Measurements from ENCODE around the gene FHIT.

The FHIT gene

DNA sequence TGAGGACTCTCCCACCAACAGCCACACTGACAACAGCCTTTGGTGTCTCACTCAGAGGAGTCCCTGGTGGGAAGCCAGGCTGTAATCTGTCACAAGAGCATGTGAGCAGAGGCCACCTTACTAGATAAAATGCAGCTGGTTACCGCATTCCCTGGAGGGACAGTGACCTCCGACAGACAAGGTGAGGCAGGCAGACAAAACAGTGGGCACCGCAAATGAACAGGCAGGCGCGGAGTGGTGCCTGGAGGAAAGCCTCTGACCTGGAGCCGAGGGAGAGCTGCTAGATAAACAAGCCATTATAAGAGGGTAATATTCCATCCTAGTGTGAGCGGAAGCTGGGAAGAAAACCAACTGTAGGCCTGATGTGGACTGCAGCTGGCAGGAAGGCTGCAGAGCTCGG lies 736.4 kb downstream of the FHIT start:
- TF ChIP-seq, protein P1, sequence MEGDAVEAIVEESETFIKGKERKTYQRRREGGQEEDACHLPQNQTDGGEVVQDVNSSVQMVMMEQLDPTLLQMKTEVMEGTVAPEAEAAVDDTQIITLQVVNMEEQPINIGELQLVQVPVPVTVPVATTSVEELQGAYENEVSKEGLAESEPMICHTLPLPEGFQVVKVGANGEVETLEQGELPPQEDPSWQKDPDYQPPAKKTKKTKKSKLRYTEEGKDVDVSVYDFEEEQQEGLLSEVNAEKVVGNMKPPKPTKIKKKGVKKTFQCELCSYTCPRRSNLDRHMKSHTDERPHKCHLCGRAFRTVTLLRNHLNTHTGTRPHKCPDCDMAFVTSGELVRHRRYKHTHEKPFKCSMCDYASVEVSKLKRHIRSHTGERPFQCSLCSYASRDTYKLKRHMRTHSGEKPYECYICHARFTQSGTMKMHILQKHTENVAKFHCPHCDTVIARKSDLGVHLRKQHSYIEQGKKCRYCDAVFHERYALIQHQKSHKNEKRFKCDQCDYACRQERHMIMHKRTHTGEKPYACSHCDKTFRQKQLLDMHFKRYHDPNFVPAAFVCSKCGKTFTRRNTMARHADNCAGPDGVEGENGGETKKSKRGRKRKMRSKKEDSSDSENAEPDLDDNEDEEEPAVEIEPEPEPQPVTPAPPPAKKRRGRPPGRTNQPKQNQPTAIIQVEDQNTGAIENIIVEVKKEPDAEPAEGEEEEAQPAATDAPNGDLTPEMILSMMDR (conservative IDR thresholded peaks at IDR 0.05; ENCODE audit: low read depth, low read length), result no peak
- no peak for DNase-seq (ENCODE audit: low read depth)

DNA sequence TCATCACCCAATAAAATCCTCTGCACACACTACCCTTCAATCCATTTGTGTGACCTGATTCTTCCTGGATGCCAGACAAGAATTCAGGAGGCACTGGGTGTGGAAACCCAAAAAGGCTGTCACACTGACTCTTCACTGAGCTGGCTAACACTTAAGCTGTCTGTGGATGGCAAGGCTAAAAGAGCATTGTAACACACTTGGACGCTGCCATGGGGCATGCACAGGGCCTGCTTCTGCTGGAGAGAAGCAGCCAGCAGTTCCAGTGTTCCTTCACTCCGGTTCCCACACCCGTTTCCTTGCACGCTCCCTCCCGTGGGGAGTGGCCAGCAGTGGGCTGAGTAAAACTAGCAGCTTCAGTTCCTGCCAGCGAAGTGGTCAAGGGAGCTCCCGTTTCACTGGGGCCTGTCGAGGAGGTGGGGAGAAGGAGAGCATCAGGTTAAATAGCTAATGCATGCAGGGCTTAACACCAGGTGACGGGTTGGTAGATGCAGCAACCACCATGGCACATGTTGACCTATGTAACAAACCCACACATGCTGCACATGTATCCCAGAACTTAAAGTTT lies 737.1 kb downstream of the FHIT start:
- TF ChIP-seq, protein P1 (conservative IDR thresholded peaks at IDR 0.05; ENCODE audit: low read depth, low read length), result no peak
- no peak for DNase-seq (ENCODE audit: low read depth)
- no peak overlapping the region for H3K4me3 ChIP-seq (ENCODE audit: low read length)

More for the DNA sequence above, 736.4 kb downstream of the FHIT start:
- H3K4me3 ChIP-seq (ENCODE audit: low read length), result no peak overlapping the region

DNA sequence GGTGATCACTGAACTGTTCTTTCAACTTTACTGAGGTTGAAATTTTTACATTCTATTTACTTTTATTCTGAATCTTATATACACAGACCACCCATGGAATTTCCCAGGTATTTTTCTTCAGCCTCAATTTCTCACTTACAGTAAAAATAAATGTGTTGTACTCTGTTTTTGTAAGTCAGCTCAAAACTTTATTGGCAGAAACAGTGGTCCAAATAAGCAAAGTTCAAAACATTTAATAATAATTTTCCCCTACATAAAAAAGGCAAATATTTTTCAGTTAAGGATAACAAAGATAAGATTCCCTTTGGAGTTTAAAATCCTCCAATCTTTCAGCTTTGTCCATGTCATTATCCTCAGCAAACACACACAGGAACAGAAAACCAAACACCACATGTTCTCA lies 738.0 kb downstream of the FHIT start:
- TF ChIP-seq, protein P1 (conservative IDR thresholded peaks at IDR 0.05; ENCODE audit: low read depth, low read length), result no peak
- DNase-seq (ENCODE audit: low read depth), result no peak
- no peak overlapping the region for H3K4me3 ChIP-seq (ENCODE audit: low read length)

DNA sequence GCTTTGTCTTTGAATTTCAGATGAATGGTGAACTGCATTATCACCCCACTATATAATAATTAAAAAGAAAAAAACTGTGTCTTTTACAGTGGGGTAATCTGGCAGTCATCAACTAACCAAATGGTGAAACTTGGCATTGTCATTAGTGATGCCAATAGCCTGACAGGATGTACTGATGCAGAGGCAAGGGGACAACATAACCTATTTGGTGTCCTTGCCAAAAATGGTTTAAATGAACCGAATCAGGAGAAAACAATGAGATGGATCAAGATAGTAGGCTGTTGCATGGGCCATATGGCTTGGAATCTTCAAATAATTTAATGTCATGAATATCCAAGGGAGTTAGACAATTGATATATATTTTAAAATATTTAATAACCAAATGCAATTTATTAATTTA lies 738.7 kb downstream of the FHIT start:
- no peak for DNase-seq (ENCODE audit: low read depth)
- H3K4me3 ChIP-seq (ENCODE audit: low read length), result no peak overlapping the region
- TF ChIP-seq, protein P1 (conservative IDR thresholded peaks at IDR 0.05; ENCODE audit: low read depth, low read length), result no peak

DNA sequence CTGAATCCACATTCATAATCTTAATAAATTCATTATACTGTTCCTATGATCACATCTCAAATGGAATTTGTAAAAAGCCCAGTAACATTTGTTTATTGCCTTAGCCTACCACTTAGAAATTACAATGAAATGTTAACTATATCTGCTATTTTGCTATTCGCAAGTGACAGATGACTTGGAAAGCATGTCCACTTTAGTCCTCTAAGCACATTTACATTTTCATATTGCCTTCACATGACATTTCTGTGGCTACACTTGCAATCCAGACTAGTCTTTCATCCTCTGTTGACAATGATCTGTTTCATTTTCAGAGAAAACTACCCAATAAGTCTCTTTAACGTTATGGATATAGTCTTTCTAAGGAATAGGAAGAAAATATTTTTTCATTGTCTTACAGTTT lies 741.8 kb downstream of the FHIT start:
- no peak overlapping the region for H3K4me3 ChIP-seq (ENCODE audit: low read length)
- DNase-seq (ENCODE audit: low read depth), result no peak
- TF ChIP-seq, protein P1 (conservative IDR thresholded peaks at IDR 0.05; ENCODE audit: low read depth, low read length), result no peak

DNA sequence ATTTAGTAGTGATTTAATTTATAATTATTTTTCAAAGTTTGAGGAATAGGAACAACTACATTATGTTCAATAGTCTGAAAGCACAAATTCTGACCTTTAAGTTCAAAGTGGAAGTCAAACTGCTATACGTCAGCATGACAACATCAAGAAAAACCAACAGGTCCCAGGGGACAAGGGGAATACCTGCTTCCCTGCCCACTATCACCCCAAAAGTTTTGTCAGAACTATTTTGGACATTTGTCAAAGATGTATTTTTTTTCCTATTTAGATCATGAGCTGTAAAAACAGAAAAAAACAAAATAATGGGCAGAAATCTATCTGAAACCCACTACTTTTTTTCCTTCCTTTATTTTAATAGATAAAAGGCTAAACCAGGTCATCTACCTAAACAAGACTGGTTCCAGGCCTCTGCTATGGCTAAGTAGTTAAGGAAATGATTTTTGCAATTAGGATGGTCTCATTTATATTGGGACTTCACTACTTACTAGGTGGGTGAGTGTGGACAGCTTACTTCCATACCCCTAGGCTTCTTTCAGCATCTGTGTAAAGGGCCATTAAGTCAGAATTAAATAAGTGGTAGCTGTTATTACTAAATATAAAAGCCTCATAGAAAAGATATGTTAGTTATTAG lies 746.3 kb downstream of the FHIT start:
- no peak for DNase-seq (ENCODE audit: low read depth)
- TF ChIP-seq, protein P1 (conservative IDR thresholded peaks at IDR 0.05; ENCODE audit: low read depth, low read length), result no peak

DNA sequence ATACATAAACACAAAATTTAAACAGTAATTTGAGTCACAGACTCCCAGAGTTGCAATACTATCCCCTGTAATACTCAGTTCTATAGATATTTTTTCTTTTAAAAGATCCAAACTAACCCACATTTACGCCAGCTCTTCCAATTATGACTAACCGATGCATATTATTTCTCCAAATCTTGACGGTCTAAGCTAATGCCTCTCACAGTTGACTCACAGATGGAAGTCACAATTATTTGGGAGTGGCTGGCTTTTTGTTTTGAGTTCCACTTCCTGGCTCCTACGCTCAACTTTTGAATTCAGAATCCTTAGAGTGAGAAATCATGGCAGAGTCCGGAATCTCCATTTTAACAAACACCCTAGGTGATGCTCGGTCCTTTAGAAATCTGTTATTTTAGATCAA lies 749.9 kb downstream of the FHIT start:
- no peak for DNase-seq (ENCODE audit: low read depth)
- TF ChIP-seq, protein P1 (conservative IDR thresholded peaks at IDR 0.05; ENCODE audit: low read depth, low read length), result no peak
- no peak overlapping the region for H3K4me3 ChIP-seq (ENCODE audit: low read length)

More for the DNA sequence above, 746.3 kb downstream of the FHIT start:
- no peak overlapping the region for H3K4me3 ChIP-seq (ENCODE audit: low read length)
